HG02852 (cell line): ENCODE data around the gene ZBTB8B.
"Not testable (repeated sequence)": the region's sequence is repeated elsewhere in the genome, so short reads cannot be mapped to it uniquely, and the experiment has no call there.

ENCODE experiments used
- ATAC-seq: cut with Tn5 transposase; IDR thresholded peaks from one replicate; pipeline ENCODE4 v1.9.1; 2021; ENCODE audit warnings: mild to moderate bottlenecking, moderate library complexity; ENCODE audit not compliant: unreplicated experiment

ZBTB8B gene

DNA sequence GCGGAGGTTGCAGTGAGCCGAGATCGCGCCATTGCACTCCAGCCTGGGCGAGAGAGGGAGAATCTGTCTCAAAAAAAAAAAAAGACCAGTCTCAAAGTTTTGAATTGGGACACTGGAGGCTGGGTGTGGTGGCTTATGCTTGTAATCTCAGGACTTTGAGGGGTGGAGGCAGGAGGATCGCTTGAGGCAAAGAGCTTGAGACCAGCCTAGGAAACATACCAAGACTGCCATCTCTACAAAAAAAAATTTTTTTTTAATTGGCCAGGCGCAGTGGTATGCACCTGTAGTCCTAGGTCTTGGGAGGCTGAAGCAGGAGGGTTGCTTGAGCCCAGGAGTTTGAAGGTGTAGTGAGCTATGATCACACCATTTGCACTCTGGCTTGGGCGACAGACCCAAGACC lies 3.9 kb downstream of the ZBTB8B start:
- ATAC-seq: no peak

DNA sequence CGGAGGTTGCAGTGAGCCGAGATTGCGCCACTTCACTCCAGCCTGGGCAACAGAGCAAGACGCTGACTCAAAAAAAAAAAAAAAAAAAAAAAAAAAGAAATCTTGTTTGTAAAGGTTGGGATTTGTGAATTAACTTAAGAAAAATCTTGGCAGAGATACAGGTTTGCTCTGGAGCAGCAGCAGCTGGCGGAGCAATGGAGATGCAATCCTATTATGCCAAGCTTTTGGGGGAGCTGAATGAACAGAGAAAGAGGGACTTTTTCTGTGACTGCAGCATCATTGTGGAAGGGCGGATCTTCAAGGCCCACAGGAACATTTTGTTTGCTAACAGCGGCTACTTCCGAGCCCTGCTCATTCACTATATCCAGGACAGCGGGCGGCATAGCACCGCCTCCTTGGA lies 5.6 kb downstream of the ZBTB8B start:
- no peak for ATAC-seq

DNA sequence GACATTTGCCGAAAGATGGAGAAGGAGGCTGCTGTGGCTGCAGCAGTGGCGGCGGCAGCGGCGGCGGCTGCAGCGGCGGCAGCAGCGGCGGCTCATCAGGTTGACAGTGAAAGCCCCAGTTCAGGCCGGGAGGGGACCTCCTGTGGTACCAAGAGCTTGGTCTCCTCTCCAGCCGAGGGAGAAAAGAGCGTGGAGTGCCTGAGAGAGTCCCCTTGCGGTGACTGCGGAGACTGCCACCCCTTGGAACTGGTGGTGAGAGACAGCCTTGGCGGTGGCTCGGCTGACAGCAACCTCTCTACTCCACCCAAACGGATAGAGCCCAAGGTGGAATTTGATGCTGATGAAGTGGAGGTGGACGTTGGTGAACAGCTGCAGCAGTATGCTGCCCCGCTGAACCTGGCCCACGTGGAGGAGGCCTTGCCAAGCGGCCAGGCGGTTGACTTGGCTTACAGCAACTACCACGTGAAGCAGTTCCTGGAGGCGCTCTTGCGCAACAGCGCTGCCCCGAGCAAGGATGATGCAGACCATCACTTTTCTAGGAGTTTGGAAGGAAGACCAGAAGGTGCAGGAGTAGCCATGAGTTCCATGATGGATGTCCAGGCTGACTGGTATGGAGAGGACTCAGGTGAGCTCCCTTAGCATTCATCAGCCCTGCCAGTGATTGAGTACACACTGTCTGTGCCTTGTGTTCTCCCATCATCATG lies 6.3 kb downstream of the ZBTB8B start:
- ATAC-seq: no peak

DNA sequence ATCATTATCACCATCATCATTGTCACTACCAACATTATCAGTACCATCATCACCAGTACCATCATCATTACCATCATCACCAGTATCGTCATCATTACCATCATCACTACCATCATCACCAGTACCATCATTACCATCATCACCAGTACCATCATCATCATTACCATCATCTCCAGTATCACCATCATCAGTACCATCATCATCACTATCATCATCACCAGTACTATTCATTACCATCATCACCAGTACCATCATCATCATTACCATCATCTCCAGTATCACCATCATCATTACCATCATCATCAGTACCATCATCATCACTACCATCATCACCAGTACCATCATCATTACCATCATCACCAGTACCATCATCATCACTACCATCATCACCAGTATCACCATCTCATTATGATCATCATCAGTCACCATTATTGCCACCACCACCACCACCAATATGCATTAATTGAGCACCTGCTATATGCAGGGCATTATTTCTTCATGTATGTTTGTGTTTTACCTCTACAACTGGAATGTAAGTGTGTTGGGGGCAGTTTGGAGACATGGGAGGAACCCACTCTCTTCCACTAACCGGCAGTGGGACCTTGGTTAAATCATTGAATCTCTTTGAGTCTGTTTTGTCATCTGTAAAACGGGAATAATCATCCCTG lies 7.0 kb downstream of the ZBTB8B start:
- no peak for ATAC-seq

DNA sequence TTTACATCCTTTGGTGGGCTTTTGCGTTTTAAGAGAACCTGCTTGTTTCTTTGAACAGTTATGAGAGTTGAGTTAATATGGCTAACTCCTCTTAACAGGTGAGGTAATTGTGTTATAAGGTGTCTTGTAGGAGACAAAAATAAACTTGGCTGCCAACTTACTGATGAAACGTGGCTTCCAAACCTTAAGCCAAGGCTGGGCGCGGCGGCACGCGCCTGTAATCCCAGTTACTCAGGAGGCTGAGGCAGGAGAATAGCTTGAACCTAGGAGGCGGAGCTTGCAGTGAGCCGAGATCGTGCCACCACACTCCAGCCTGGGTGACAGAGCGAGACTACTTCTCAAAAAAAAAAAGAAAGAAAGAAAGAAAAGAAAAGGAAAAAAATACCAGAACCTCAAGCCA lies 8.1 kb downstream of the ZBTB8B start:
- ATAC-seq: not testable (repeated sequence)

DNA sequence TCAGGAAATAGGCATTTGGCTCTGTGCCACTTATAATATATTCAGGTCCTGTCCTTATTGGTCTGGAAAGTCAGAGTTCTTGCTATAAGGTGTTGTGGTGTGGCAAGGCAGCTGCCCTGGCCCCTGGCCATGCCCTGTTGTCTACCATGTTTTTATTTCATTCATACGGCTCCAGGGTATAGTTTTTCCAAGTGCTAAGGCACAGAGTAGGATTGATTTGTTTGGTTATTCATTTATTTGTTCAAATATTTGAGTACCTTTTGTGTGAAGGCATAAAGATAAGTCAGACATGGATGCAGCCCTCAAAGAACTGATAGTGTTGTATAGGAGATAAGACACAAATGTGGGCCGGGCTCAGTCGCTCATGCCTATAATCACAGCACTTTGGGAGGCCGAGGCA lies 10.1 kb downstream of the ZBTB8B start:
- no peak for ATAC-seq

DNA sequence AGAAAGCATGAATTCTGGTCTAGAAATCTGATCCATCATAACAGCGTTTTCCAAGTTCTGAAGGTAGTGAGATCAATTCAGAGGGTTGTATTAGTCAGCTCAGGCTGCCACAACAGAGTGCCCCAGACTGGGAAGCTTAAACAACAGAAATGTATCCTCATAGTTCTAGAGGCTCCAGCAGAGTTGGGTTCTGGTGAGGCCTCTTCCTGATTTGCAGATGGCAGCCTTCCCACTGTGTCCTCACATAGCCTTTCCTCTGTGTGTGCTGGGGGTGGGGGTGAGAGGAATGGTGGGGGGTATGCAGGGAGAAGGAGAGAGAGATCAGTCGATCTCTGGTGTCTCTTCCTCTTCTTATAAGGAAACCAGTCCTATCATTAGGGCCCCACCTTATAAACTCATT lies 15.1 kb downstream of the ZBTB8B start:
- no peak for ATAC-seq

DNA sequence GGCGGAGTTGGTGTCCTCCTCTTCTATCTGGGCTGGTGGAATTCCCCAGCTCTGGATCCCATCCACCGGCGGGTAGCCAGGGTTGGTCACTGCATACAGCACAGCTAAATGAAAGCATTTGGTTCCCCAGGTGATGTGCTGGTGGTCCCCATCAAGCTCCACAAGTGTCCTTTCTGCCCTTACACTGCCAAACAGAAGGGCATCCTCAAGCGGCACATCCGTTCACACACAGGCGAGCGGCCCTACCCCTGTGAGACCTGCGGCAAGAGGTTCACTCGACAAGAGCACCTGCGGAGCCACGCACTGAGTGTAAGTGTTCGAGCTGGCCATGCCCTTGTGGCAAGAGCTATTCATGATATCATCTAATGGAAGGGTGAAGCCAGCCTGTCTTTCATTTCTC lies 15.9 kb downstream of the ZBTB8B start:
- ATAC-seq: no peak

DNA sequence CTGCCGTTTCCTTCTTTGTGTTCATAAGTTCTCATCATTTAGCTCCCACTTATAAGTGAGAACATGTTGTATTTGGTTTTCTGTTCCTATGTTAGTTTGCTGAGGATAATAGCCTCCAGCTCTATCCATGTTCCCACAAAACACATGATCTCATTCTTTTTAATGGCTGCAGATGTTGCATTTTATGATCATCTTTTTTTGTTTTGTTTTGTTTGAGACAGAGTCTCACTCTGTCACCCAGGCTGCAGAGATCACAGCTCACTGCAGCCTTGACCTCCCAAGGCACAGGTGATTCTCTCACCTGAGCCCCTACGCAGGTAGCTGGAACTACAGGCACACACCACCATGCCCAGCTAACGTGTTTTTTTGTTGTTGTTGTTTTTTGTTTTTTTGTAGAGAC lies 16.9 kb downstream of the ZBTB8B start:
- ATAC-seq: not testable (repeated sequence)

DNA sequence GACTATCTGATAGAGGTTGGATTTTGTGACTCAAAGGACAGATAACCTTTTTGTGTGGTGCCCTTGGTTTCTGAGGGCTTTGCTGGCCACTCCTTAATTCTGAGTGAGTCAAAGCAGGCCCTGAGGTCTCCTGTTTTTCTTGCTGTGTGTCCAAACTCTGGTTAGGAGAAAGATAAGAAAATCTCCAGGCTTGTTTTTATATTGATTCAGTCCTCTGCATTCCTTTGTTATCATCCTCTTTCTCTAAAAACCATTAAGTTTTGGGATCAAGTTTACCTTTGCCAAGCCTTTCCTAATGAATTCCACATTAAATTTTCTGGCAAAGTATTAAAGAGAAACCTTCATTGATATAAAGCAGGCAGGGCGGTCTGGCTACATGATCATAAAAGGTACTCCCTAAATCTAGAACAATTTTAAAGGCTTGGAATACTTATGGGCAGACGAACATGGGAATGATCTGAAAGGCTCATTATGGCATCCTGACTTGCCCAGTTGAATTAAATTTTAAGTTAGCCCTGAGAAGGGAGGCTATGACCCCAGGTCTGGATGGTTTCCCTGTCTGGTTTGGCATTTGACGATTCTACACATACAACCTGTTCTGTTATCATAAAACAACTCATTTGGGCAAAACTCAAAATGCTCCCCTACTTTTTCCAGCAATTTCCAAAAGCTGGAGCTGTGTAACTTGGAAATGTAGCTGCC lies 20.8 kb downstream of the ZBTB8B start:
- ATAC-seq: no peak

DNA sequence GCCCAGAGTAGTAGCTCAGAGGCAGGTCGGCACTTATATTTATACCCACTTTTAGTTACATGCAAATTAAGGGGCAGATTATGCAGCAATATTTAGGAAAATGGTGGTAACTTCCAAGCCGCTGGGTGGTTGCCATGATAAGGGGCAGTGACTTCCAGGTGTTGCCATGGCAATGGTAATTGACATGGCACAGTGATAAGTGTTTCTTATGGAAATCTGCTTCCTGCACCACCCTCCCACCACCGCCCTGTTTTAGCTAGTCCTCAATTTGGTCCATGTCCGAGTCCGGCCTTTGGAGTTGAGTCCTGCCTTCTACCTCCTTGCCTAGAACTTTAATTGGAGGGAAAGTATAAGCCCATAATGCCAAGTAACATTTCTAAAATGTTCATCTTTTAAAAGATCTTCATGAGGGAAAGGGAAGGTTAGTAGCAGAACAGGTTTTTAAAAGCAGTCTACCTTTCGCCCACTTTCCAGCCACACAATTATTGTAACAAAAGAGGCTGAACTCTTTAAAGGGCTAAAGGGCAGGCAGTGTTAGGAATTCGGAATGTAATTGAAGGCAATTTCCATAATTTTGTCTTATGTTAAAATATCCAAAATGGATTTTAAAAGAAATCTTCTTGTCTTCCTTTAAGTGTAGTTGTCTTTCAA lies 21.7 kb downstream of the ZBTB8B start:
- ATAC-seq: no peak

DNA sequence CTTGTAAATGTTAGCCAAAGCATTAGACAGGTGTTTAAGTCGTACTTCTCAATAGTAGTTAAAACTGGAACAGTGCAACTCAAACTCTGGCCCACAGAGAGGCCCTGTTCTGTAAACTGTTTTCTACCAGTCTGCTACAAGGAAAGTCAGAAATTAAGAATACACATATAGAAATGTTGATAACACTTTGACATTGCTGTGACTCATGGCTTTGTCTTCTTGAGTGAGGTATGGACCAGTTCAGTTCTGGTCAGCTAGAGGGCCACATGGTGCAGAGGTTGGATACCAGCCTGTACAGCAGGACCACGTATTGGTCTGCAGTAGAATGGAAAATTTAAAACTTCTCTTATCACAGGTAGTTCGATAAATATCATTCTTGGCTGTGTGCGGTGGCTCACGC lies 22.3 kb downstream of the ZBTB8B start:
- ATAC-seq: no peak

DNA sequence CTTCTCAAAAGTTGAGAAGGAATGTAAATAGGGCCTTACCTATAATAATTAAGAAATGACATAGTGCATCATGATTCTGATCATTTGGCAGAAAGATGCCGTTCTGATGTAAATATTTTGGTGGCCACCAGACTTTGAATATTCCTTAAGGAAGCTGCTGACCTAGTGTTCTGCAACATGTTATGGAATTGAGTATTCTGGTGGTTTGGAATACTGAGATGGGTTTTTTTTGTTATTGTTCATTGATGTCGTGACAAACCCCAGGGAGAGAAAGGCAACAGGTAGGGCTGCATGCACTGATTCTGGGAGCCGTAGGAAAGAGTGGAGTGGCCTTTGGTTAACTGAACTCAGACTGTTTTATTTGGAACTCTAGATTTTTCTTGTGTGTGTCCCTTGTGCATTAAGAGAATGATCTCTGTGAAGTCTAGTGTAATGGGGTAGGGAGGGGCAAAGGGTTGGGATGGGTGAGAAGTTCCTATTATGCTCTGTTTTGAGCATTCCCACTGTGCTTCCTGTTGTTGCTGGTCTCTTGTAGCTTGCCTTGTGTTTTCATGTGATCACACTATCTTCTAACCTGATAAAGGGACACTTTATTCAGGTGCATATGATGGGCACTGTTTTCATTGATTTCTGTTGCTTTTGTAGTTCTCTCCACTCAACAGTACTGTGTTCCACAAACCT lies 25.0 kb downstream of the ZBTB8B start:
- ATAC-seq: no peak

DNA sequence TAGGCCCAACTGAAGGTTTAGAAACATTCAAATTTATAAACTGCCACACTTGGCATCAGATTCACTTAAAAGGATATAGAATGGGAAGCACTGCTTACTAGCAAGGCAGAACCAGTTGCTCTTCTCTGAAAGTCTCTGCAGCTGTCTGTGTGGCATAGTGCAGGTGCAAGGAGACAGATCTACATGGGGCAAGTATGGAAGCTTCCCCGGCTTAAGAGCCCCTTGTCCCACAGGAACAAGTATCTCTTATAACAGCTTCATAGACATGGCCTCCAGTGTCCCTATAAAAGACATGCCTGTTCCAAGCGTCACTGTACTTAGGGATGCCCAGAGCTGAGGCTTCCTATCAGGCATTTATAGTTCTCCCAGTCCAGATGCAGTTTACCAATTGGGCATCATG lies 26.5 kb downstream of the ZBTB8B start:
- ATAC-seq: no peak

DNA sequence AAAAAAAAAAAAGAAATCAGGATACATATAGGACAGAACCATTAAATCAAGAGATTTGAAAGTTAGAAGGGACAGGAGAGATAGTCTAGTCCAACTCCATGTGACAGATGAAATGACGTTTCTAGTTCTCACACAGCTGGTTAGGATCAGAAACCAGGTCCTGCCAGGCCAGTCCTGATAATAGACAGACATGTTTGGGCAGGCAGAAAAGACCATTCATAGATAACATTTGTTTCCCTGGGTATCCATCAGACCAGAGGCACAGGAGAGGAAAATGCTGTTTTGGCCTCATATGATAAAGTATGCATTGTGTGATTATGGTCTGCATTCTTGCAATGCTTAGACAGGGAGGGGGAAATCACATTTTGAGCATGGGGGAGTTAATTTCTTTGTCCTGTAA lies 29.3 kb downstream of the ZBTB8B start:
- ATAC-seq: no peak

DNA sequence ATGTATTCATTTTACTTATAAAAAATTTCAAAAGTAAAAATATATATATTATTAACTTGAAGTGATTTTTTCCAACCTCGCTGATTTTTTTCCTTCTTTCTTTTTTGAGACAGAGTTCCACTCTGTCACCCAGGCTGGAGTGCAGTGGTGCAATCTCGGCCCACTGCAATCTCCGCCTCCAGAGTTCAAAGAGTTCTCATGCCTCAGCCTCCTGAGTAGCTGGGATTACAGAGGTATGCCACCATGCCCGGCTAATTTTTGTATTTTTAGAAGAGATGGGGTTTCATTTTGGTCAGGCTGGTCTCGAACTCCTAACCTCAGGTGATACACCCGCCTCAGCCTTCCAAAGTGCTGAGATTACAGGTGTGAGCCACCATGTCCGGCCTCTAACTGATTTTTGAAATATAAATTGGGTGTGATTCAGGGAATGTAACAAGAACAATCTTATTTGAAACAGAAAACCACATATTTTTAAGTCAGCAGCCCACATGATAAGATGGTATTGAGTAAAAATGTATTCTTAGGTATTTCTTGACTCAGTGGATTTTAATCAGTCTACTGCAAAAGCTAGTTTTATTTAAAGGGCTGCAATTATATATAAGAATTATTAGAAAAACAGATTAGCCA lies 30.0 kb downstream of the ZBTB8B start:
- ATAC-seq: no peak

DNA sequence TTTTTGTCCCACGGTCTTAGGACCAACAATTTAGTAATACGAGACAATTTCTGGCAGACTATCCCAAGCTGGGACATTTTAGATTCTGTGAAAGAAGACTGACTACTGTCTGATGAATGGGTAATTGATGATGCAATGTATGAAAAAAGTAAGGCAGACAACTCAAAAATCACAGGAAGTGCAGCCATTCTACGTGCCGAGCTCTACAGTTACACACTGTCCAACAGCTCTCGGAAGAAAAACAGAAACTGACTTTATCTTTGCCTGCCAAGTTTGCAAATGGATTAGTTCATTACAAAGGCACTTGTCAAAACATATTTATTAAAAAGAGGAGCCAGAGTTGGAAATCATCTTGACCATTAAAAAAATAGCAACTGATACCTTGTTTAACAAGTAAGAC lies 31.3 kb downstream of the ZBTB8B start:
- no peak for ATAC-seq

DNA sequence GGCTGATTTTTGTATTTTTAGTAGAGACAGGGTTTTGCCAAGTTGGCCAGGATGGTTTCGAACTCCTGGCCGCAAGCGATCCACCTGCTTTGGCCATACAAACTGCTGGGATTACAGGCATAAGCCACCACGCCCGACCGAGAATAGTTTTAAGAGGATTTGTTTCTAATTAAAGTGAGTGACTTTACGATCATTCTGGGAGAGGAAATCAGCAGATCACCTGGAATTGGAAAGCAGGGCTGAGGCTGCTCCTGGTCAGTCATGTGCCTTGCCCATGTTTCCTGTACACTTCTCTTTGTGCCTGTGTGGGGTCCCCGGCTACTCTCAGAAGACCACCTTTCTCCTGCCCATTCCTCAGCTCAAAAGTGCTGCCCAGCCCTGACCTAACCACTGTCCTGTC lies 33.9 kb downstream of the ZBTB8B start:
- ATAC-seq: no peak

DNA sequence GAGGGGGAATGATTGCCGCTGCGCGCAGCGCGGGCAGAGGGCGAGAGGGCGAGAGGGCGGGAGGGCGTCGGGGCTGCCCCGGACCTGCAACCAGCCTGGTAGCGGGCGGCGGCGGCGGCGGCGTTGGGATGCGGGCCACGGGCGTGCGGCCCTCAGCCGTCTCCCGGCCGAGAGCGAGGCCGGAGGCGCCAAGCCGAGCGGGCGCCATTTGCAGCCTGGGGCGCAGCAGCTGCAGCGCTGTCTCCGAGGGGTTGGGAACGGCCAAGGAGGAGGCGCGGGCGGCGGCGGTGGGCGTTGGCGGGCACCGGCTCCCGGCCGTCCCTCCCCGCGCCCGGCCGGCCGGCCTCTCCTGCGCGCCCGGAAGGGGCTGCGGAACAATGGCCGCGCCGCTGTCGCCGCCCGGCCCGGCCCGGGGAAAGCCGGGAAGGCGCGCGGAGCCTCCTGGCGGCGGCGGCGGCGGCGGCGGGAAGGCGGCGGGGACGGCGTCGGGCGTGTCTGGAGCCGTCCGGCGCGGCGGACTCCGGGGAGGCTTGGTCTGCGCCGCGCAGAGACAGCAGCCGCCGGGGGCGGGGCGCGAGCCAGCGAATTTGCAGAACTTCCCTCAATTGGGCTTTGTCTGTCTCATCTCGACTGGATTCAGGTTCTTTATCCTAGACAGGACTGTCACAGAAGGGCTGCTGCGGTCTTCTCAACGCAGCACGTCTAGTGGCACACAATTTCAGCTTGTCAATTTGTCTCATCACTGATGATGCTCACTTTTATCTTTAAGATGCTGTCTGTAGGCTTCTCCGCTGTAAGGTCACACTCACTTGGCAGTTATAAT lies 35.7 kb downstream of the ZBTB8B start:
- no peak for ATAC-seq

DNA sequence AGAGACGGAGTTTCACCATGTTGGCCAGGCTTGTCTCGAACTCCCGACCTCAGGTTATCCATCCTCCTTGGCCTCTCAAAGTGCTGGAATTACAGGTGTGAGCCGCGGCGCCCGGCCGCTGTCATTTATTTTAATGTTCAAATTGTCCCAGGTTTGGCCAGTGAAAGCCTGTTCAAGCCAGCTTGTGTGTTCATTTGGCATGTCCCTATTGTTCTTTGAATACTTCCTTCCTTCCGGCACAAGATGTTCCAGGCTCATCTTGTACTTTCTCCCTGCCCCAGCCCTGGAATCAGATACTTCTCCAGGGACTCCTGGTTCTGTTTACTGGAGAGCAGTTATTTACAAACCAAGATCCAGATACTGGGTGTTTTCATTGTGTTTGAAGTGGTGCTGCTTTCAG lies 37.0 kb downstream of the ZBTB8B start:
- no peak for ATAC-seq
